HG02973 (cell line): ENCODE data around the gene SERPINA10.
"Not testable (repeated sequence)": the region's sequence is repeated elsewhere in the genome, so short reads cannot be mapped to it uniquely, and the experiment has no call there.

ENCODE experiments used
- ATAC-seq: cut with Tn5 transposase; IDR thresholded peaks from one replicate; pipeline ENCODE4 v1.9.1; 2021; ENCODE audit warnings: moderate library complexity; ENCODE audit not compliant: unreplicated experiment

SERPINA10 gene

GRCh38 chr14:94285158-94285557 lies 7.9 kb downstream of the SERPINA10 start:
- ATAC-seq, result no peak

DNA sequence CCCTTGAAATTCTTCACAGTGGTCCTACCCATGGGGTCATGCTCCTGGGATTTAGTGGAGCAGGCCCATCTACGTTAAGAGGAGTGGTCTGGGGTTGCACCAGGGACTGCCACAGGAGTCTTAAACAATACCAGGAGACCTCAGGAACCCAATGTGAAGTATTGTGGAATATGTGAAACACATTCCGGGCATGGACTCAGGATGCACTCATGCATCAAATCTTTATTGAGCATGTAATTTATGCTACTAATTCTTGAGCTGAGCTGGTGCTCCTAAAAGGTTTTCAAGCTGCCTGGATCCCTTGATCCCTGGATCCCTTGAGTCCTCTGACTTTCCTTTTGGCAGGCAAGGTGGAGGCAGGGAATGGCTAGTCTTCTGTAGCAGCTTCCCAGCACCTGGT lies 8.8 kb downstream of the SERPINA10 start:
- ATAC-seq, result no peak

DNA sequence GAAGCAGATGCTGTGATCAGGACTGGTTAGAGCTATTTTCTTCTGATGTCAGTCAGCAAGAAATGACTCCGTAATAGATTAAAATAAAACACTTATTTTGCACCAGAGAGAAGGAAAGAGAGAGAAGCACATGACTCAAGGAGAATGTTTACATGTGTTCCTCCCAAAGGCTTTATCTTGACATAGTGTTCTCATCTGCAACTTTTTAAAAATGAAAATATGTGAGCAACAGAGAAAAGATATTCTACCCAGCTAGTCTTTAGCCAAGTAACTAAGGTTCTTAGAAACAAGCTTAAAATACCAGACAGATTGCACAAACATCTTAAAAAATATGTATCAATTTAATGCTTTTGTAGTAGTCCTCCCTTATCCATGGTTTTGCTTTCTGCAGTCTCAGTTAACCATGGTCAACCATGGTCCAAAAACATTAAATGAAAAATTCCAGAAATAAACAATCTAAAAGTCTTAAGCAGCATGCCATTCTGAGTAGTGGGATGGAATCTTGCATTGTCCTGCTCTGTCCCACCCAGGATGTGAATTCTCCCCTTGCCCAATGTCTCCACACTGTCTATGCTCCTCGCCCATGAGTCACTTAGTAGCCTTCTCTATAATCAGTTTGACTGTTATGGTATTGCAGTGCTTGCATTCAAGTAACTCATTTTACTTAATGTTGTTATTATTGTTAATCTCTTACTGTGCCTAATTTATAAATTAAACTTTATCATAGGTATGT lies 9.9 kb downstream of the SERPINA10 start:
- no peak for ATAC-seq

GRCh38 chr14:94278731-94279130 lies 14.3 kb downstream of the SERPINA10 start:
- no peak for ATAC-seq

DNA sequence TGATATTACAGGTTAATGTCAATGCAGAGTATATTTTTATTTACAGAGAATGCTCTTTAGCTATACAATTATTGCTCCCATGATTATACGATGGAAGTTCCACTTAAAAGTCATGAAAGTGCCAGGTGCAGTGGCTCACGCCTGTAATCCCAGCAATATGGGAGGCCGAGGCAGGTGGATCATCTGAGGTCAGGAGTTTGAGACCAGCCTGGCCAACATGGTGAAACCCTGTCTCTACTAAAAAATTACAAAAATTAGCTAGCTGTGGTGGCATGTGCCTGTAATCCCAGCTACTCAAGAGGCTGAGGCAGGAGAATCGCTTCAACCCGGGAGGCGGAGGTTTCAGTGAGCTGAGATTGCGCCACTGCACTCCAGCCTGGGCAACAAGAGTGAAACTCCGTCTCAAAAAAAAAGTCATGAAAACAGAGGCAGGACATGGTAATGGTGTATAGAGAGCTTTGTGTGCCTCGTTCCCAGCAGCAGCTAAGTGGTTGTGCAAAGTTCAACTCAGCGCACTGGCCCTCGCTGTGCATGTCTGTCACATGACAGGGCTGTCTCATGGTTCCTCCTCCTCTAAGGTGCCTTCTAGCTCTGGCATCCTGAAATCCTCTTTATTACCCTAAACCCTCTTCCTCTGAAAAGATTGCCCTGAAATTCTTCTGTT lies 16.0 kb downstream of the SERPINA10 start:
- ATAC-seq, result not testable (repeated sequence)

DNA sequence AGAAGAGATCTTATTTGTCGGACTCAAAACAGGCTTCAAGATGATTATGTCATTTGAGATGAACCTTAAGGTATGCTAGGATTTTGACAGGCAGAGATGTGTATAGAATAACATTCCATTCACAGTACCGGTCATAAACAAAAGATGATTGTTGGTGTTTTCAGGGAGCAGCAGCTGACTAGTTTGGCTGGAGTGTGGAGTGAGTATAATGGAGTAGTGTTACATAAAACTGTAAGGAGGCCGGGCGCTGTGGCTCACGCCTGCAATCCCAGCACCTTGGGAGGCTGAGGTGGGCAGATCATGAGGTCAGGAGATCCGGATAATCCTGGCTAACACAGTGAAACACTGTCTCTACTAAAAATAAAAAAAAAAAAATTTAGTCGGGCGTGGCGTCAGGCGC lies 23.9 kb downstream of the SERPINA10 start:
- no peak for ATAC-seq

GRCh38 chr14:94268582-94268981 lies 24.5 kb downstream of the SERPINA10 start:
- not testable (repeated sequence) for ATAC-seq

- ATAC-seq, result no peak
Measured at GRCh38 chr14:94267352-94267751, 25.7 kb downstream of the SERPINA10 start.

DNA sequence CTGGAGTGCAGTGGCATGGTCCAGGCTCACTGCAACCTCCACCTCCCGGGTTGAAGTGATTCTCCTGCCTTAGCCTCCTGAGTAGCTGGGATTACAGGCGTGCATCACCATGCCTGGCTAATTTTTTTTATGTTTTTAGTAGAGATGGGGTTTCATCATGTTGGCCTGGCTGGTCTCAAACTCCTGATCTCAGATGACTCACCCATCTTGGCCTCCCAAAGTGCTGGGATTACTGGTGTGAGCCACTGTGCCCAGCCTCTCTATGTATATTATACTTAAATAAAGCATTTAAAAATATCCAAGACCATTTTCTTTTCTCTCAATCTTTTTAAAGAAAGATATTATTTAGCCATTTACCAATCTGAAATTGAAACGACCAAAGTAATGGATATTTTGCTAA lies 28.9 kb downstream of the SERPINA10 start:
- not testable (repeated sequence) for ATAC-seq

- no peak for ATAC-seq
Measured at GRCh38 chr14:94244182-94244581, 48.9 kb downstream of the SERPINA10 start.

GRCh38 chr14:94239406-94239805 lies 53.7 kb downstream of the SERPINA10 start:
- ATAC-seq, result no peak

- ATAC-seq, result no peak
Measured at GRCh38 chr14:94237983-94238382, 55.1 kb downstream of the SERPINA10 start.

- no peak for ATAC-seq
Measured at GRCh38 chr14:94237046-94237445, 56.0 kb downstream of the SERPINA10 start.
